GM21717 (cell line): ENCODE results near the gene MRGPRX2.

Experiments used
- ATAC-seq: cut with Tn5 transposase; IDR thresholded peaks from one replicate; pipeline ENCODE4 v1.9.1; 2021; ENCODE audit warnings: mild to moderate bottlenecking, moderate library complexity; ENCODE audit not compliant: unreplicated experiment

MRGPRX2 gene

DNA sequence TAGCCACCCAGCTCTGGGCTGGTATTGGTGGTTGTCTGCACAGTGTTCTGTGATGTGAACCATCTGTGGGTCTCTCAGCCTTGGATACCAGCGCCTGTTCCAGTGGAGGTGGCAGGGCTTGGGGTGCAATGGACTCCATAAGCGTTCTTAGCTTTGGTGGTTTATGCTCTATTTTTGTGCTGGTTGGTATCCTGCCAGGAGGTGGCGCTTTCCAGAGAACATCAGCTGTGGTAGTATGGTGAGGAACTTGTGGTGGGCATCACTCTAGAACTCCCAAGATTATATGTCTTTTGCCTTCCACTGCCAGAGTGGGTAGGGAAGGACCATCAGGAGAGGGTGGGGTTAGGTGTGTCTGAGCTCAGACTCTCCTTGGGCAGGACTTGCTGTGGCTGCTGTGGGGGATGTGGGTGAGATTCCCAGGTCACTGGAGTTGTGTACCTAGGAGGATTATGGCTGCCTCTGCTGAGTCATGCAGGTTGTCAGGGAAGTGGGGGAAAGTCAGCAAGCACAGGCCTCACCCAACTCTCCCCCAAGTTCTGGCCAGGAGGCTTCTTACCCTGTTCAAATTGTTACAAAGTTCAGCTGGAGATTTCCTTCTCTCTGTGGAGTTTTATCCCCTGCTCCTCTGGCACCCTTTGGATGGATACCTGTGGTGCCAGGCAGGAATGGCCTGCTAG is 47.2 kb downstream of the MRGPRX2 start:
- no peak for ATAC-seq

DNA sequence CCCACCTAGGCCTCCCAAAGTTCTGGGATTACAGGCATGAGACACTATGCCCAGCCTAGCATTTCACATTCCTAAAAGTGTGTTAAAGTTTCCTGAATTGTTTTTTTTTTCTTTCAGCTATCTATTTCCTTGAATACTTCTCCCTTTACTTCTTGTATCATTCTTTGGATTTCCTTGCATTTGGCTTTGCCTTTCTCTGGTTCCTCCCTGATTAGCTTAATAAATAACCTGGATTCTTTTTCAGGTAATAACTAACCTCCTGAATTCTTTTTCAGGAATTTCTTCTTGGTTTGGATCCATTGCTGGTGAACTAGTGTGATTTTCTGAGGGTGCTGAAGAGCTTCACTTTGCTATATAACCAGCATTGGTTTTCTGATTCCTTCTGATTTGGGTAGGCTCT is 47.9 kb downstream of the MRGPRX2 start:
- ATAC-seq: no peak
